GM23248 (cell line): ENCODE data around the gene LSAMP. TPM values are rescaled to one million over a fixed set of nuclear protein-coding genes. Genes with fewer than 3 reads are reported as not detected.

Experiments used
- DNase-seq: peaks from one replicate; pipeline ENCODE4 v3.0.0-alpha.2; 2015
- H2AFZ ChIP-seq: fragments of 200-600 bp; sonication (generic); 2 replicates; pipeline ENCODE4 v1.6.1; 2016; ENCODE audit warnings: antibody characterized with exemption
- H3F3A ChIP-seq: fragments of 200-600 bp; sonication (generic); 2 replicates; pipeline ENCODE4 v1.6.1; 2016; ENCODE audit warnings: mild to moderate bottlenecking, antibody characterized with exemption, mixed run types; ENCODE audit not compliant: insufficient read depth
- H3K27ac ChIP-seq: fragments of 200-600 bp; sonication (generic); 2 replicates; pipeline ENCODE4 v1.5.1; 2016; ENCODE audit warnings: mild to moderate bottlenecking
- H3K27me3 ChIP-seq: fragments of 200-600 bp; sonication (generic); replicated peaks from 2 replicates; pipeline ENCODE4 v1.6.1; 2016; ENCODE audit warnings: mild to moderate bottlenecking; ENCODE audit not compliant: insufficient read depth
- H3K36me3 ChIP-seq: fragments of 200-600 bp; sonication (generic); 2 replicates; pipeline ENCODE4 v1.6.1; 2016; ENCODE audit warnings: low read depth, mild to moderate bottlenecking
- H3K4me1 ChIP-seq: fragments of 200-600 bp; sonication (generic); 2 replicates; pipeline ENCODE4 v1.6.1; 2016; ENCODE audit warnings: mild to moderate bottlenecking; ENCODE audit not compliant: insufficient read depth
- H3K4me2 ChIP-seq: fragments of 200-600 bp; sonication (generic); one replicate; pipeline ENCODE4 v1.6.1; 2016; ENCODE audit warnings: mild to moderate bottlenecking; ENCODE audit not compliant: unreplicated experiment
- H3K4me3 ChIP-seq: fragments of 200-600 bp; sonication (generic); 2 replicates; pipeline ENCODE4 v1.5.1; 2016; ENCODE audit warnings: mild to moderate bottlenecking
- H3K79me2 ChIP-seq: fragments of 200-600 bp; sonication (generic); 2 replicates; pipeline ENCODE4 v1.6.1; 2016; ENCODE audit warnings: mild to moderate bottlenecking; ENCODE audit not compliant: insufficient read depth
- H3K9ac ChIP-seq: fragments of 200-600 bp; sonication (generic); 2 replicates; pipeline ENCODE4 v1.6.1; 2016; ENCODE audit warnings: mild to moderate bottlenecking
- H3K9me2 ChIP-seq: fragments of 200-600 bp; sonication (generic); 2 replicates; pipeline ENCODE4 v1.6.1; 2016; ENCODE audit warnings: mixed run types, mild to moderate bottlenecking, moderate library complexity; ENCODE audit not compliant: insufficient read depth
- H3K9me3 ChIP-seq: fragments of 200-600 bp; sonication (generic); one replicate; pipeline ENCODE4 v1.6.1; 2017; ENCODE audit warnings: low read depth
- H4K20me1 ChIP-seq: fragments of 200-600 bp; sonication (generic); 2 replicates; pipeline ENCODE4 v1.6.0; 2016; ENCODE audit not compliant: insufficient read depth
- EZH2 ChIP-seq: fragments of 200-600 bp; sonication (generic); IDR thresholded peaks from 2 replicates; pipeline ENCODE4 v1.6.1; 2018; ENCODE audit warnings: antibody characterized with exemption, mild to moderate bottlenecking; ENCODE audit not compliant: insufficient read depth, poor library complexity, severe bottlenecking
- EZH2phosphoT487 ChIP-seq: fragments of 200-600 bp; sonication (generic); IDR thresholded peaks from 2 replicates; pipeline ENCODE4 v1.6.1; 2018; ENCODE audit warnings: antibody characterized with exemption, moderate library complexity, mild to moderate bottlenecking, low read depth; ENCODE audit not compliant: insufficient read depth
- WGBS, 2 experiments: methylation state at CpG; one replicate each; pipeline ENCODE4 v1.1.6; 2015 to 2017; ENCODE audit warnings: low lambda C conversion rate in 2 of 2, low coverage in 1 of 2; ENCODE audit errors: missing lambda C conversion rate in 2 of 2; 5-methylcytosine and 5-hydroxymethylcytosine counted together
- in situ Hi-C: fragments of 300-500 bp; cut with MboI; formaldehyde crosslinking; loops from 2 replicates; pipeline ENCODE4 v1.15.0; 2020
- polyA plus RNA-seq: library from polyadenylated mRNA; unstranded; fragments of >200 nt; fragmentation: Nextera tagmentation; extraction: Ambion mirVana; gene quantifications from 2 replicates; pipeline ENCODE4 v1.2.1, GENCODE V29; 2016
- total RNA-seq: library from RNA; depleted of rRNA; stranded (reverse); fragments of >200 nt; shearing (Covaris generic); gene quantifications from 2 replicates; pipeline ENCODE4 v1.2.3, GENCODE V29; 2014

LSAMP gene
- total and polyA plus RNA-seq, 2 experiments from 2014 or later, result 4.5 to 9.3 TPM

GRCh38 chr3:116254541-116254940 is 190.7 kb downstream of the LSAMP start:
- H4K20me1 ChIP-seq, result no peaks in the 10 kb centered on the region
- DNase-seq, result peak; percentile 23
- H3K79me2 ChIP-seq, result no peaks in the 10 kb centered on the region
- peaks cover 27% of the 10 kb centered on the region for H3K4me1 ChIP-seq
- TF ChIP-seq EZH2 (no peak), EZH2phosphoT487 (no peak)
- no peak overlapping the region for H3K4me3 ChIP-seq
- WGBS, 2 experiments, result 21 to 37% methylated on average over 3 of the region's 3 CpGs
- no peaks in the 10 kb centered on the region for H3K9me2 ChIP-seq
- H3K9me3 ChIP-seq, result no peaks in the 10 kb centered on the region
- H3K4me2 ChIP-seq, result no peak overlapping the region
- H3F3A ChIP-seq, result peaks cover 14% of the 10 kb centered on the region; the same call in 1 of the 2 replicates
- H3K9ac ChIP-seq, result no peak overlapping the region
- H3K36me3 ChIP-seq, result no peaks in the 10 kb centered on the region
- in situ Hi-C loops, result no loop called here
- no peak overlapping the region for H3K27ac ChIP-seq
- H2AFZ ChIP-seq, result 0 out of 2 replicates have a peak overlapping the region, but pooled peaks have one; percentile 25
- H3K27me3 ChIP-seq, result no peaks in the 10 kb centered on the region

GRCh38 chr3:116253511-116253910 is 191.8 kb downstream of the LSAMP start:
- 68% methylated on average over 4 of the region's 4 CpGs for WGBS, 2 experiments

GRCh38 chr3:116247605-116248004 is 197.7 kb downstream of the LSAMP start:
- no peaks in the 10 kb centered on the region for H3K9me2 ChIP-seq
- H3K9ac ChIP-seq, result no peak overlapping the region
- DNase-seq, result no peak
- no peak overlapping the region for H3K4me3 ChIP-seq
- H3F3A ChIP-seq, result no peaks in the 10 kb centered on the region
- in situ Hi-C loops, result no loop called here
- H3K27ac ChIP-seq, result no peak overlapping the region
- peaks cover 11% of the 10 kb centered on the region for H3K4me1 ChIP-seq
- WGBS, 2 experiments, result 63% methylated on average over 1 of the region's 1 CpG
- H4K20me1 ChIP-seq, result no peaks in the 10 kb centered on the region
- H3K9me3 ChIP-seq, result no peaks in the 10 kb centered on the region
- H3K36me3 ChIP-seq, result no peaks in the 10 kb centered on the region
- H3K27me3 ChIP-seq, result no peaks in the 10 kb centered on the region
- no peaks in the 10 kb centered on the region for H3K79me2 ChIP-seq
- TF ChIP-seq EZH2phosphoT487, result no peak
- H3K4me2 ChIP-seq, result no peak overlapping the region
- no peak overlapping the region for H2AFZ ChIP-seq

More at GRCh38 chr3:116253511-116253910, 191.8 kb downstream of the LSAMP start:
- Histone ChIP-seq H3K9me2 (no peaks in the 10 kb centered on the region), H3K36me3 (no peaks in the 10 kb centered on the region), H3K9me3 (no peaks in the 10 kb centered on the region), H4K20me1 (no peaks in the 10 kb centered on the region), H2AFZ (no peak overlapping the region), H3K4me1 (peaks cover 27% of the 10 kb centered on the region), H3F3A (peaks cover 14% of the 10 kb centered on the region; the same call in 1 of the 2 replicates), H3K27ac (no peak overlapping the region), H3K4me3 (no peak overlapping the region), H3K79me2 (no peaks in the 10 kb centered on the region), H3K27me3 (no peaks in the 10 kb centered on the region), H3K4me2 (no peak overlapping the region), H3K9ac (no peak overlapping the region)
- TF ChIP-seq EZH2, result no peak
- TF ChIP-seq EZH2phosphoT487, result no peak
- DNase-seq, result no peak
- in situ Hi-C loops, result no loop called here

- TF ChIP-seq EZH2phosphoT487, result no peak
- no peak for TF ChIP-seq EZH2
- Histone ChIP-seq H3K4me2 (no peak overlapping the region), H3K79me2 (no peaks in the 10 kb centered on the region), H4K20me1 (no peaks in the 10 kb centered on the region), H3K27me3 (no peaks in the 10 kb centered on the region), H3K4me1 (peaks cover 11% of the 10 kb centered on the region), H3K9me3 (no peaks in the 10 kb centered on the region), H3K36me3 (no peaks in the 10 kb centered on the region), H3K9me2 (no peaks in the 10 kb centered on the region), H3K27ac (no peak overlapping the region), H2AFZ (no peak overlapping the region), H3K9ac (no peak overlapping the region), H3K4me3 (no peak overlapping the region), H3F3A (no peaks in the 10 kb centered on the region)
- no peak for DNase-seq
- WGBS, 2 experiments, result 74 to 89% methylated on average over 7 of the region's 7 CpGs
- in situ Hi-C loops, result no loop called here
Observed at GRCh38 chr3:116246406-116246980, 198.8 kb downstream of the LSAMP start.

GRCh38 chr3:116242825-116243224 is 202.5 kb downstream of the LSAMP start:
- peak; percentile 37 for DNase-seq
- Histone ChIP-seq H3K4me2 (peak overlapping the region; percentile 32), H3K27me3 (no peaks in the 10 kb centered on the region), H3K9ac (no peak overlapping the region), H2AFZ (no peak overlapping the region), H3K36me3 (no peaks in the 10 kb centered on the region), H3K9me2 (no peaks in the 10 kb centered on the region), H3K9me3 (no peaks in the 10 kb centered on the region), H3K79me2 (no peaks in the 10 kb centered on the region), H3F3A (no peaks in the 10 kb centered on the region), H4K20me1 (no peaks in the 10 kb centered on the region), H3K27ac (no peak overlapping the region), H3K4me1 (peaks cover 11% of the 10 kb centered on the region), H3K4me3 (no peak overlapping the region)
- in situ Hi-C loops, result no loop called here
- TF ChIP-seq EZH2phosphoT487, result no peak
- TF ChIP-seq EZH2, result no peak
- WGBS, 2 experiments, result 21 to 28% methylated on average over 2 of the region's 2 CpGs
